GM18907 (cell line): ENCODE results near the gene CDC20B.
"Not testable (repeated sequence)": the region's sequence is repeated elsewhere in the genome, so short reads cannot be mapped to it uniquely, and the experiment has no call there.

ENCODE experiments used
- ATAC-seq: cut with Tn5 transposase; IDR thresholded peaks from one replicate; pipeline ENCODE4 v1.9.1; 2021; ENCODE audit warnings: mild to moderate bottlenecking, moderate library complexity; ENCODE audit not compliant: unreplicated experiment

The CDC20B gene

GRCh38 chr5:55104946-55105701, 67.9 kb downstream of the CDC20B start:
- ATAC-seq = no peak

- ATAC-seq = no peak
Observed at GRCh38 chr5:55104036-55104772, 68.8 kb downstream of the CDC20B start.

- ATAC-seq = peak; percentile 40
Observed at GRCh38 chr5:55102348-55102747, 70.6 kb downstream of the CDC20B start, which contains the start of gene GZMA. Gene GZMA (plus strand): TSS chr5:55102646. CDS start chr5:55102683, 37 bp downstream.

DNA sequence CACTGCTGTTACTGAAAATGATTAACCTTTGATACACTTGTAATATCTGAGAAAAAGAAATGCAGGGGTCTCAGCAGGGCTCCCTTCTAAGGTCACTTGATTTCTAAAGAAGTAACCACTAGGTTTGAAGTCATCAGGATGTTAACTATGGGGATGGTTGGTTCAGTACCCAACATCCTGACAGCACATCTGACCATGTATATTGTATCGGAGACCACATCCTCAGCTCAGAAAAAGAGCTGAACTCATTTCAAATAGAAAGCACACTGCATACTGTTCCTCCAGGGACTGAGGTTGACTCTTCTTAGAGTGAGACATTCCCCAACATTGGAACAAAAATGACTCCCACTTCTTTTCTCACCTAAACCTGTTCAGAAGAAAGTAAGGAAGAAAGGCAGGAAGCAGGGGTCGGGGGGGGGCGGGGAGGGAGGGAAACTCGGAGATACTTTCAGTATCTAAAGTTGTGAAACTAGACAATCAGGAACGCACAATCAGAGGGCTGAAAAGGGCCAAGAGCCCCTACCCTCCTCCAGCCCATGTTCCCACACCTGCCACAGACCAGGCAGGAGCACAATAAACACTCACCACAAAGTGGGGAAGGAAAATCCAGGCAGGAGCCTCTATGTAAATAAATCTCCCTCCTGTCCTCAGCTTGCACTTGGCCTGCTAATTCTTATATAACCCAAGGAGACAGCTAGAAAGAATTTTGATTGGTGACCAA, 71.3 kb downstream of the CDC20B start:
- ATAC-seq = no peak

- not testable (repeated sequence) for ATAC-seq
Observed at GRCh38 chr5:55101148-55101547, 71.8 kb downstream of the CDC20B start.

DNA sequence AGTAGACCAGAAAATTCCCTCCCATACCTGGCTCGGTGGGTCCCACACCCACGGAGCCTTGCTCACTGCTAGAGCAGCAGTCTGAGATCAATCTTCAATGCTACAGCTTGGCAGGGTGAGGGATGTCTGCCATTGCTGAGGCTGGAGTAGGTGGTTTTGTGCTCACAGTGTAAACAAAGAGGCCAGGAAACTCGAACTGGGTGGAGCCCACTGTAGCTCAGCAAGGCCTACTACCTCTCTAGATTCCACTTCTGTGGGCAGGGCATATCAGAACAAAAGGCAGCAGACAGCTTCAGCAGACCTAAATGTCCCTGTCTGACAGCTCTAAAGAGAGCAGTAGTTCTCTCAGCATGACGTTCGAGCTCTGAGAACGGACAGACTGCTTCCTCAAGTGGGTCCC, 76.1 kb downstream of the CDC20B start:
- ATAC-seq = no peak

DNA sequence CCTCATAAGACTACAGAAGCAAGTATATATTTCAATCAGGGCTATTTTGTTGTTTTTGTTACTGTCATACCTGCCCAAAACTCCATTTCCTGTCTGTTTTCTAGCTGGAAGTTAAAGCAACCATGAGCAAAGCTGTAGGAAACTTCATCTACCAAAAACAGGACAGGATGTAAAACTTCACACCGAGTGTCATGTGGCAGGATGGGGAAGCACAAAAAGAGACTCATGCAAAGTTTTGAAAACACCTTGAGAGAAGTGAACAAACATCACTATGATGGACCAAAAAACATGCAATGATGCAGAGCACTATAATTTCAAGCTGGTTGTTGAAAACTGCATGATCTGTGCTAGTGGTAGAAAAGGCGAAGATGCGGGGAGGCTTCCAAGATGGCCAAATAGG, 76.8 kb downstream of the CDC20B start:
- no peak for ATAC-seq

DNA sequence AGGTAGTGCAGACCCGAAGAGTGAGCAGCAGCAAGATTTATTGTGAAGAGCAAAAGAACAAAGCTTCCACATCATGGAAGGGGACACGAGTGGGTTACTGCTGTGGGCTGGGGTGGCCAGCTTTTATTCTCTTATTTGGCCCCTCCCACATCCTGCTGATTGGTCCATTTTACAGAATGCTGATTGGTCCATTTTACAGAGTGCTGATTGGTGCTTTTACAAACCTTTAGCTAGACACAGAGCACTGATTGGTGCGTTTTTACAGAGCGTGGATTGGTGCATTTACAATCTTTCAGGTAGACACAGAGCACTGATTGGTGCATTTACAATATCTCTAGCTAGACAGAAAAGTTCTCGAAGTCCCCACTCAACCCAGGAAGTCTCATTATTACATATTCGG, 82.0 kb downstream of the CDC20B start:
- ATAC-seq = not testable (repeated sequence)

DNA sequence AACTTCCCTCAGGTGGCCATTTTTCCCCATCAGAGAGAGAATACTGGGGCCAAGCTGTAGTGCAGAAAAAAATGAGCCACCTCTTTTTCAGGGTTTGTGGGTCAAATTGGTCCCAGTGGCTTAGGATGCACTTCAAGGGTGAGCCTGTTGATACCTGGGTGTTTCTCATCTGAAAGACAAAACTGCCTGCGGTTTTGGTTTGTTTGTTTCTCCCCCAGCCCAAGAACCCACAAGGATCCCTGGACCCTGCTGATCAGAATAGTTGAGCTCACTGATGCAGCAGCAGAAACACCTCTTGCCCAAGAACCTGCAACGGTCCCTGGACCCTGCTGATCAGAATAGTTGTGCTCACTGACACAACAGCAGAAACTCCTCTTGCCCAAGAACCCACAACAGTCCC, 83.7 kb downstream of the CDC20B start:
- ATAC-seq = not testable (repeated sequence)

GRCh38 chr5:55081541-55081940, 91.4 kb downstream of the CDC20B start:
- ATAC-seq = no peak

- no peak for ATAC-seq
Observed at GRCh38 chr5:55073211-55073610, 99.8 kb downstream of the CDC20B start.

GRCh38 chr5:55072666-55073065, 100.3 kb downstream of the CDC20B start:
- ATAC-seq = no peak

DNA sequence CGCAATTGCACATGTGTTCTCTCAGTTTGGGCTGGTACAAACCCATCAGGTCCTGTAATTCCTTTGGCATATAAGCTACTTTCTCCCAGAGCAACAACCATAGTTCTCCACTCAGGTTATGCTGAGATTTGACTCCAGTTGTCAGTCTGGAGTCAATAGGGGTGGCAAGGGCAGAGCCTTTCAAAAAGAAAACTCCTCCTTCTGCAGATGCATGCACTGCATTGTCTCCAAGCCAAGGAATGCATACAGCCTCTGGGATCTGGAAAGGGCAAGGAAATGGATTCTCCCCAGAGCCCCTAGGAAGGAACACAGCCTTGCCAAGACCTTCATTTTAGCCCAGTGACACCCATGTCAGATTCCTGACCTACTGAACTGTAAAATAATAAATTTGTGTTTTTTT, 101.6 kb downstream of the CDC20B start:
- ATAC-seq = no peak

DNA sequence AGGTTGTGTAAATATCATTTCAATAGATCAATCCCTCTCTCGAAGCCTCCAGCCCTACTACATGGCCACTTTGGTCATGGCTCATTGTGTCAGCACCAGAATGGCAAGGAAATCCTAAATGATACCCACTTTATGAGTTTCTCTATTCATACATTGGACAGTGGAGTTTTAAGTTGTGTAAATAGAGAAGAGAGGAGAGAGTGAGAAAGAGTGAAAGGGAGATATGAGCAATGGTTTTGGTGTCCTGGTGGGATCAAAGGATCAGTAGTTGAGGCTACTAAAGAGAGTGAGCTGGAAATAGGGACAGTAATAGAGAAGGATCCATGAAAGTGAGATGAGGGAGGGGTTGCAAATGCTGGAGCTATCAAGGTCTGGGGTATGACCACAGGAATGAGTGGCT, 102.0 kb downstream of the CDC20B start:
- no peak for ATAC-seq

GRCh38 chr5:55066277-55066676, 106.7 kb downstream of the CDC20B start:
- ATAC-seq = no peak

DNA sequence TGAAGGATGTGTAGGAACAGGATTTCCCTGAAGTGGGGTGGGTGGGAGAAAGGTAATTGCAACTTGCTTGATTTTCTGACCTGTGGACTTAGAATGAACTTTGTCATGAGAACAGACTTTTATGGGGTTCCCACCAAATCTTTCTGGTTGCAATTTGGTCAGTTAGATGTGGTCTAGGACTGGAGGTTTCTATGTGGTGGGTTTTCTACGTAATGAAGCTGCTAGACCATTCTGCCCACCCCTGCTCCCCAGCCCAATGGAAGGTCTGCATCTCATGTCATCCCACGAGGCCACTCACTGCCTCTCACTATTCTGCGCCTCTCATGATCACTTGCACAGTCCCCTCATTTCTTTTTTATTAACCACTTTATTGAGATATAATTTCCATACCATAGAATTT, 108.5 kb downstream of the CDC20B start:
- no peak for ATAC-seq

GRCh38 chr5:55063899-55064298, 109.1 kb downstream of the CDC20B start:
- no peak for ATAC-seq

DNA sequence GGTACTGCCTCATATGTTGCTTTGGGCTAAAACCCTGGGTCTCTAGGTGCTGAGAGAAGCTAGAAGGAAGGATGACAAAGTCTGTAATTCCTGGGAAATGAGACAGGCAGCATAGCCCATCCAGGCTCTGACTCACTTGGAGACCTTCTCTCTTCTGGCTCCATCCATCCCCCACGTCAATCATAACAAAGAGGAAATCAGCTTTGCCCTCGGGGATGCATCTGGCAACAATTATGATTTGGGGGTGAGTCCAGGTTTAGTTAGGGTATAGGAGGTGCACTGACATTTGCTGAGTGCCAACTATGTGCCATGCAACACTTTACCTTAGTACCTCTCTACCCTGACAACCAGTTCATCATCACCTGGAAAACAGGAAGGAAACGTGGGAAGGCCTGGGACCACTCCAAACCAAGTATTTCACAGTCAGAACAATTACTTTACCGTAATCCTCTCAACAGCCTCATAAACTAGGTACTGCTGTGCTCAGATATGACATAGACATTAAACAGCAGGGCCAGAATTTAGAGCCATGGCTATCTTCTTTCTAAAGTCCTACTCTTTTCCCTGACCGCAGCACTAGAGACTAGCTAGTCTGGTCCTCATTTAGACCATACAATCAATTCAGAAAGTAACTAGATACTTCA, 109.6 kb downstream of the CDC20B start:
- ATAC-seq = no peak
